Activated CD4-positive, alpha-beta T cell treated with anti-CD3 and anti-CD28 coated beads for 1 hour (primary cell): ENCODE measurements around the gene PPA1.
"Not testable (repeated sequence)": the region's sequence is repeated elsewhere in the genome, so short reads cannot be mapped to it uniquely, and the experiment has no call there.

Experiments used
- DNase-seq: peaks from one replicate; pipeline ENCODE4 v3.0.0-alpha.2; 2020

The PPA1 gene

GRCh38 chr10:70206762-70207161, 26.5 kb downstream of the PPA1 start:
- DNase-seq: no peak

DNA sequence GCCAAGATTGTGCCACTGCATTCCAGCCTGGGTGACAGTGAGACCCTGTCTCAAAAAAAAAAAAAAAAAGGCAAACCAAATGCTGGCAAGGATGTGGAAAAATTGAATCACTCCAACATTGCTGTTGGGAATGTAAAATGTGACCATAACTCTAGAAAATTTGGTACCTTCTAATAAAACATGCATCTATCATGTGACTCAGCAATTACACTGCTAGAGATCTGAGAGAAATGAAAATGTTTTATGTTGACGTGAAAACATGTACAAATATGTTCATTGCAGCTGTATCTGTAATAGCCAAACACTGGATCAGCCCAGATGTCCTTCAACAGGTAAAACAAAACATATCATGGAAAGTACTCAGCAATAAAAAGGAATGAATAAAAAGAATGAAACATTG, 32.1 kb downstream of the PPA1 start:
- no peak for DNase-seq

- DNase-seq: no peak
Observed at GRCh38 chr10:70198696-70199466, 34.3 kb downstream of the PPA1 start.

GRCh38 chr10:70197235-70197945, 35.8 kb downstream of the PPA1 start:
- DNase-seq: no peak

- DNase-seq: no peak
Observed at GRCh38 chr10:70193391-70193844, 39.8 kb downstream of the PPA1 start.

GRCh38 chr10:70192326-70192968, 40.8 kb downstream of the PPA1 start:
- no peak for DNase-seq

GRCh38 chr10:70191972-70192305, 41.3 kb downstream of the PPA1 start:
- no peak for DNase-seq

GRCh38 chr10:70191161-70191971, 41.9 kb downstream of the PPA1 start:
- no peak for DNase-seq

DNA sequence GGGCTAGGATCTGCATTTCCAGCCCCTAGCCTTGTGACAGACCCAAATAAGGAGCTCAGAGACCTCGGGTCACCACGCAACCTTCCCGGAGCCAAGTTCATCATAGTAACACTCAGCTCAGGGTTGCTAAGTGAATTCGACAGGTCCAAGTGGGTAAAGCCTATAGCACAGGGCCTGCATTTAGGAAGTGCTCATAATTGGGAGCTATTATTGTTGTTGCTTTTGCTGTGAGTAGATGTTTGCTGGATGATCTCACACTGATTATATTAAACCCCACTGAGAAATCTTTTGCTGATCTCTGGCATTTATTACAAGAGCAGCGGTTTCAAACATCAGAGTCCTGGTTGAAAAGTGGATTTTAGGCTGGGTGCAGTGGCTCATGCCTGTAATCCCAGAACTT, 42.6 kb downstream of the PPA1 start:
- no peak for DNase-seq

- no peak for DNase-seq
Observed at GRCh38 chr10:70190102-70190501, 43.1 kb downstream of the PPA1 start.

DNA sequence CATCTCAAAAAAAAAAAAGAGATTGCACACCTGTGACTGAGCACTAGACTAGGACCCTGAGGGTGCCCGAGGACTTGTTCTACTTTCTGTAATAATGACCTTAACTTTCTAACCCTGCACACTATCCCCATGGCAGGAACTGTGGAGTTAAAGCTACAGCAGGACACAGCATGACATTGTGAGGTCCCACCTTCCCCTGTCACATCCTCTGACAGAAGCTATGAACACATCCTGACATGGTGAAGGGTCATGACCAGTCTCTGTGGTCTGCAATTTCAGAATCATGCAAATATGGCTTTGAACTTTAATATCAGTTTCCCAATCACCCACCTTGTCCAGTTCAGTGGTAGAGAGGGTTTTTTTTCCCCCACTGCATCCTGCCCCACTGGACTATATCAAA, 44.5 kb downstream of the PPA1 start:
- no peak for DNase-seq

GRCh38 chr10:70186571-70186970, 46.7 kb downstream of the PPA1 start:
- no peak for DNase-seq

GRCh38 chr10:70186090-70186489, 47.1 kb downstream of the PPA1 start:
- DNase-seq: no peak

- DNase-seq: no peak
Observed at GRCh38 chr10:70183304-70183703, 49.9 kb downstream of the PPA1 start.

DNA sequence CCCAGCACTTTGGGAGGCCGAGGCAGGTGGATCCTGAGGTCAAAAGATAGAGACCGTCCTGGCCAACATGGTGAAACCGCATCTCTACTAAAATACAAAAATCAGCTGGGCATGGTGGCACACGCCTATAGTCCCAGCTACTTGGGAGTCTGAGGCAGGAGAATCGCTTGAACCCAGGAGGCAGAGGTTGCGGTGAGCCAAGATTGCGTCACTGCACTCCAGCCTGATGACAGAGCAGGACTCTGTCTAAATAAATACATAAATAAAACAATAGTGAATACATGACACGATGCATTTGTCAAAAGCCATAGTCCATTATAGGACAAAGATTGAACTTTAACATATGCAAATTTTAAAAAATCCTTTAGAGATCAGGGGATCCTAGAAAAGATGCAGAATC, 54.0 kb downstream of the PPA1 start:
- DNase-seq: not testable (repeated sequence)

DNA sequence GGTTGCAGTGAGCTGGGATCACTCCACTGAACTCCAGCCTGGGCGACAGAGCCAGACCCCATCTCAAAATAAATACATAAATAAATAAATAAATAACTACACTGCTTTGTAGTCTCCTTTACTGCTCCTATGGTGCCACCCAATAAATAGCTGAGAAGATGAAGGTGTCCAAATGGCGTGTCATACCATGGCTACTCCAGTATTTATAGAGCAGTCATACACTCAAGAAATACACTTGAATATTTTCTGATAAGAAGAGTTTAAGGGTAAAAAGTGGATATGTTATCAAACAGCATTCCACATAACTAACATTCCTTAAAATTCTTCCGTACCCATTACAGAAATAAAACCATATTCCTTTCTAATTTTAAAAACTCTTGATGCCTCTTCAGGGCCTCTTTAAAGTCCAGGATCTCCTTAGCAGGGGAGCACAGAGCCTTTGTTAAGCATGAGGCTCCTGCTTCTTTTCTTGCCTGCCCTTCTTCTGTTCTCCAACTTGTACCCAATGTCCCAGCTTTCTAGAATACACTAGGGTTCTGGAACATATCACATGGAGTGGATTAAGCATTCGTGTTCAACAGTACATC, 55.0 kb downstream of the PPA1 start:
- DNase-seq: no peak

GRCh38 chr10:70176441-70176840, 56.8 kb downstream of the PPA1 start:
- no peak for DNase-seq

DNA sequence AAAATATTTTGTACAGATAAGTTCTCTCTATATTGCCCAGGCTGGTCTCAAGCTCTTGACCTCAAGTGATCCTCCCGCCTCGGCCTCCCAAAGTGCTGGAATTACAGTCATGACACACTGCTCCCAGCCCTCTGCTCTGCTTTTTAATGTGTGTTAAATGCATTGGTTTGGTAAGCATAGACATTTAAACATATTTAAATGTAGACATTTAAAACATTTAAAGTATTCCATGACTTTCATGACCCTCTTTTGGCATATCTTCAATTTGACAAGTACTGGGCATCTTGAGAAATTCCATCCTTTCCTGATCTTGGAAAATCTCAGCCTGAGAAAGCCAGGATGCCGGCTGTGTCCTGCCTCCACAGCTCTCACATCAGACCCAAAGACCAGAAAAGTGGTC, 57.7 kb downstream of the PPA1 start:
- DNase-seq: no peak

DNA sequence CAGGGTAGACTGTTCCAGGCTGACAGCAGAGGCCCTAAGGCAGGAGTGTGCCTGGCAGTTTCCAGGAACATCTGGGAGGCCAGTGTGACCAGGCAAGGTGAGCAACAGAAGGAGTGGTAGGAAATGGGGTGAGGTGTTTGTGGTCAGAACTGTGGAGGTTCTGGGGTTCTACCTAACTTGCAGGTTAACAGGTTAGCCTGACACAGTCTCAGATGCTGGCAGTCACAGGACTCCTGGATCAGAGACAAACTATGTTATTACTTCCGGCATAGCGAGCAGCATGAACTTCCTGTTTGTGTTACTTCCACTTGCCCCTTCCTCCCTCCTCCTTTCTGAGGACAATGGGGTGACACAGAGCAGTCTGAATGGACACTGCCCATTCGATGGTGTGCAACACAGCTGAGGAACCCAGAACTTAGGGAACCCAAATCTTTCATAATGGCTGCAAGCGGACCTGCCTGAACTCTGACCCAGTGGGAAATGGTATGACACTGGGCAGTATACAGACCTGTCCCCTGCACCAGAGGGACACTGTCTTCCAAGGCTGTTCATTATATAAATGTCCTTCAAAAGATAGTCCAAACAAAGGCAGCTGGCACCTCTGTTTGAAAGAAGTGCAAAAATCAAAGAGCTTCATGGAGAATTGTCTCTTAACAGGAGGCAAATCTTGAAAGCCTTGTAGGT, 59.0 kb downstream of the PPA1 start:
- DNase-seq: no peak

- DNase-seq: no peak
Observed at GRCh38 chr10:70169649-70170364, 63.4 kb downstream of the PPA1 start.

DNA sequence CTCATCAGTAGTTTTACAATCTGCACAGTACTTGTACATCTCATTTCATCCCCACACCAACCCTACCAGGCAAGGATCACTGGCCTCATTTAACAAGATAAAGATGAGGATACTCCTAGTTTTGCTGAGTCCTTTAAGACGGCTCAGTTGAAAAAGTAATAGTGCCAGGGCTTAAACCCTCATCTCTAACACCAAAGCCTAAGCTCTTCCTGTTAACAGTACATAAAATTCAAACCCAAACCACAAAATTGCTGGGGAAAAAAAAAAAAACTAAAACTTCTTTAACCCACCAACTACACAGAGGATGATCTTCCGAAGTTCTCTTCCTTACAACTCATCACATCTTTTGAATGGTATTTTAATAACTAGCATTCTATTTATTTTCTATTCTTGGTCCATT, 64.2 kb downstream of the PPA1 start:
- DNase-seq: no peak

DNA sequence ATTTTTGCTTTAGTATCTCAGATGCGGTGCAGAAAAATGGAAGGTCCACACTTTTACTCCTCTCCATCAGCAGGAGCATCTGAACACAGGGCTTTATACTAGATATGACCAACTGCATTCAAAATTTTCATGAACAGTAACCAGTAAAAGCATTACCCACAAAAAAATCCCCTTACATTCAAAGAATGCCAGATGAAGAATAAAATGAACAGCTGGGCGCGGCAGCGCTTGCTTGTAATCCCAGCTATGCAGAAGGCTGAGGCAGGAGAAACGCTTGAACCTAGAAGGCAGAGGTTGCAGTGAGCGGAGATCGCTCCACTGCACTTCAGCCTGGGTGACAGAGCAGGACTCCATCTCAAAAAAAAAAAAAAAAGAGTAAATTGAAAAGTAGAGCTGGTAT, 66.0 kb downstream of the PPA1 start:
- DNase-seq: no peak
